Measurements from ENCODE around the gene DOP1B.
"Not testable (repeated sequence)": the region's sequence is repeated elsewhere in the genome, so short reads cannot be mapped to it uniquely, and the experiment has no call there.

DOP1B gene

DNA sequence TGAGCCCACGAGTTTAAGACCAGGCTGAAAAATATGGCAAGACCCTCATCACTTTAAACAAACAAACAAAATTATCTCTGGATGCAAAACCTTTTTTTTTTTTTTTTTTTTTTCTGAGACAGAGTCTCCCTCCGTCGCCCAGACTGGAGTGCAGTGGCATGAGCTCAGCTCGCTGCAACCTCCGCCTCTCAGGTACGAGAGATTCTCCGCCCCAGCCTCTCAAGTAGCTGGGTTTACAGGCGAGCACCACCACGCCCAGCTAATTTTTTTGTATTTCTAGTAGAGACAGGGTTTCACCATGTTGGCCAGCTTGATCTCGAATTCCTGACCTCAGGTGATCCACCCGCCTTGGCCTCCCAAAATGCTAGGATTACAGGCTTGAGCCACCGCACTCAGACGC lies 16.8 kb upstream of the DOP1B start:
- DNase-seq (ENCODE audit: low spot score): not testable (repeated sequence)

DNA sequence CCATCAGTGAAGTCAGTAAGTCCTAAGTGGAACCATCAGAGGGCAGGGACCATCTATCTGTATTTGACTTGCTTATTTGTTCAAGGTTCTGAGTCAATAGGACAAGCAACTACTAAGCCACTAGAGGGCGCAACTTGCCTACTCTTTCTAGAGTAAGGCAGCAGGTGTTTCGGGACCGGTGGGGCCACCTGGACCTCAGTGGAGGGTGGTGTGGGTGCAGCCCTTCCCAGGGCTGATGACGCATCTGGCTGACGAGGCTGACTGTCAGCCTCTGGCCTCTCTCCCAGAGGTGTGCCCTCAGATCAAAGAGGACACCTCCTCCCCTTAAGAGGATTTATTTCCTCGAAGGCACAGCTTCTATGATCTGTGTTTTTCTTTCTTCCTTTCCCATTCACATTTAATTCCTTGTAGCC lies 15.1 kb upstream of the DOP1B start:
- DNase-seq (ENCODE audit: low spot score): peak; percentile 71

DNA sequence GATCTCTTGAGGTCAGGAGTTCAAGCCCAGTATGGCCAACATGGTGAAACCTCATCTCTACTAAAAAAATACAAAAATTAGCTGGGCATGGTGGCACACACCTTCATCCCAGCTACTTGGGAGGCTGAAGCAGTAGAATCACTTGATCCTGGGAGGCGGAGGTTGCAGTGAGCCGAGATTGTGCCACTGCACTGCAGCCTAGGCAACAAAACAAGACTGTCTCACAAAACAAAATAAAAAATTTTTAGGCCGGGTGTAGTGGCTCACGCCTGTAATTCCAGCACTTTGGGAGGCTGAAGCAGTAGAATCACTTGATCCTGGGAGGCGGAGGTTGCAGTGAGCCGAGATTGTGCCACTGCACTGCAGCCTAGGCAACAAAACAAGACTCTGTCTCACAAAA lies 12.4 kb upstream of the DOP1B start:
- not testable (repeated sequence) for DNase-seq (ENCODE audit: low spot score)

DNA sequence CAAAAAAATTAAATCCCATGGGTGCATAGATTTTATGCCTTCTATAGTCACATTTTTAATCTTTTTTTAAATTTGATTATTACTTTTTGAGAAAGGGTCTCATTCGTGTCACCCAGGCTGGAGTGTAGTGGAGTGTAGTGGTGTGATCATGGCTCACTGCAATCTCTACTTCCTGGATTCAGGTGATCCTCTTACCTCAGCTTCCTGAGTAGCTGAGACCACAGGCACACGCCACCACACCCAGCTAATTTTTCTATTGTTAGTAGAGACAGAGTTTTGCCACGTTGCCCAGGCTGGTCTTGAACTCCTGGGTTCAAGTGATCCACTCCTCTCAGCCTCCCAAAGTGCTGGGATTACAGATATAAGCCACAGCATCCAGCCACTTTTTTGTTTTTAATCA lies 11.4 kb upstream of the DOP1B start:
- no peak for DNase-seq (ENCODE audit: low spot score)

DNA sequence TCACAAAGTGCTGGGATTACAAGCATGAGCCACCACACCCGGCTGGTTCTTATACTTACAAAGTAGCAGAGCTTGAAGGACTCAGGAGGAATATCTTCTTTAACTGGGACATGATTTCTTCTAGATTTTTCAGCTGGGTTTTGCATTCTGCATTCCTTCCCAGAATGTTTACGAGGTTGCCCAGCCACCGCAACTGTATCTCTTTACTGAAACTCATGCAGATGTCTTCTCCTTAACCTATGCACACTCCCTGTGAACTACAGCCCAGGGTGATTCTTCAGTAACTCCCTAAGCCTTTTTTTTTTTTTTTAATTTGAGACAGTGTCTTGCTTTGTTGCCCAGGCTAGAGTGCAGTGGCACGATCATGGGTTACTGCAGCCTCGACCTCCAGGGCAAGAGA lies 8.7 kb upstream of the DOP1B start:
- no peak for DNase-seq (ENCODE audit: low spot score)

DNA sequence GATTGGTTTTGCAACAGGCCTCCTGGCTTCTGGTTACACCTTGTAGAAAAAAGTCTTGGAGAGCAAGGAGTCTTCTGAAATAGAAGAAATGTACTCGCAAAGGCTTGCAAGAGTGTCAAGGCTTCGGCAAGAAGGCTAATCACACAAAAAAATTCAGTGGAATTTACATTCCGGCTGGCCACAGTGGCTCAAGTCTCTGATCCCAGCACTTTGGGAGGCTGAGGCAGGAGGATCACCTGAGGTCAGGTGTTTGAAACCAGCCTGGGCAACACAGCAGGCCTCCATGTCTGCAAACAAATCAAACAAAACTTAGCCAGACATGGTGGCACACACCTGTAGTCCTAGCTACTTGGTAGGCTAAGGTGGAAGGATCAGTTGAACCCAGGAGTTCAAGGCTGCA lies 7.7 kb upstream of the DOP1B start:
- DNase-seq (ENCODE audit: low spot score): no peak

DNA sequence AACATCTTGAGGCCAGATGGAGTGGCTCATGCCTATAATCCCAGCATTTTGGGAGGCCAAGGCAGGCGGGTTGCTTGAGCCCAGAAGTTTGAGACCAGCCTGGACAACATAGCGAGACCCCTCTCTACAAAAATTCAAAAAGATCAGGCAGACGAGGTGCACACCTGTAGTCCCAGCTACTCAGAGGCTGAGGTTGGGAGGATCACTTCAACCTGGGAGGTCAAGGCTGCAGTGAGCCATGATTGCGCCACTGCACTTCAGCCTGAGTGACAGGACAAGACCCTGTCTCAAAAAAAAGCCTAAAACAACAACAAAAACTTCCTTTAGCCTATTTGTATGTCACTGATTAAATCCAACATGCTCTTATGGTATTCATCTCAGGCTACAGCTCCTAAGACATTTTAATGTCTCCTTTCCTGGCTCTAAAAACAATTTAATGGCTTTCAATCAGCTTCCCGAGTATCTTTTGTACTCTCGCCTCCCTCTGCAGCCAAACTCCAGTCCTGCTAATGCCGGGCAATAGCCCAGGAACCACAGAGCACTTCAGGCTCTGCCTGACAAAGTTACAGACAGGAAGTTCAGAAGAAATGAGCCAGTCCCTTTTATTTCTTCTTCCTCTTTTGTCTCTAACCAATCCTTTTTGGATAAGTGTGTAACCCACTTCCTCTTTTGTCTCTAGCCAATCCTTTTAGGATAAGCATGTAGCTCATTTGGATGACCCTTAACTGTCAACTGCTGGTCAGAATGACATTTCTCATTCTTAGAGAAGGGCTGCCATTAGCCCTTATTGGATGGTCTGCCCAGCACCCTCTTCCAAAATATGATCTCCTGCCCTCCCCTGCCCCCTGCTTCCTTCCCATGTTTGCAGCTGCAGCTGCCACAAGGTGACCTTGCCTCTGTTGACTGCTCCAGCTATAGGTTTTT lies 6.6 kb upstream of the DOP1B start:
- no peak for DNase-seq (ENCODE audit: low spot score)

DNA sequence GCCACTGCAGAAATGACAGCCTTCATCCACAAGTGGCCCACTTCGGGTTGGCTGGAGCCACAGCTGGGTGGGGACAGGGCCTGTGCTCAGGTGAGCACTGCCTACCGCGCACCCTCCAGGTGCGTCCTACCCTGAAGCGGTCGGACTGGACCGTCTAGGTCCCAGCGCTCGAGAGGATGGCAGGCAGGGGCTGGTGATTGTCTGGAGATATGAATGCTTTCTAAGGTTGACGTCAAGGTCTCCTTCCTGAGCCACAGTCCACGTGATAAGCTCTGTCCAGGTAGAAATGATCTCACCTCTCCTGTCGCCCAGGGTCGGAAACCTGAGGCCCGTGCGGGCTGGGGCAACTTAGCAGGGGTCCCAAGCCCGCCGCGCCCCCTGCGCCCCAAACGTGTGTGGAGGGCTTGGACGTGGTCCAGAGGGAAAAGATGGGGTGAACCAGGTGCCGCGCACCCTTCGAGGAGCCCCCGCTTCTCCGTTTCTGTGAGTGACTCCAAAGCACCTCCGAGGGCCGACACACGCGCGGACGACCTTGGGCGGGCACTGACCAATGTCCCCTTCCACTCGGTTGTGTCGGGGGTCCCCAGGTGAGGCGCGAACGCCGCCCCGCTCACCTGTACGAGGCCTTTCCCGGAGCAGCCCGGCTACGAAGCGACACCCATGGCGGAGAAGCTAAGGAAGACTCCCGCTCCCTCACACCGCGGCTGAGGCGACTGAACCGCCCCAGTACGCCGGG lies 853 bp upstream of the DOP1B start:
- no peak for DNase-seq (ENCODE audit: low spot score)

DNA sequence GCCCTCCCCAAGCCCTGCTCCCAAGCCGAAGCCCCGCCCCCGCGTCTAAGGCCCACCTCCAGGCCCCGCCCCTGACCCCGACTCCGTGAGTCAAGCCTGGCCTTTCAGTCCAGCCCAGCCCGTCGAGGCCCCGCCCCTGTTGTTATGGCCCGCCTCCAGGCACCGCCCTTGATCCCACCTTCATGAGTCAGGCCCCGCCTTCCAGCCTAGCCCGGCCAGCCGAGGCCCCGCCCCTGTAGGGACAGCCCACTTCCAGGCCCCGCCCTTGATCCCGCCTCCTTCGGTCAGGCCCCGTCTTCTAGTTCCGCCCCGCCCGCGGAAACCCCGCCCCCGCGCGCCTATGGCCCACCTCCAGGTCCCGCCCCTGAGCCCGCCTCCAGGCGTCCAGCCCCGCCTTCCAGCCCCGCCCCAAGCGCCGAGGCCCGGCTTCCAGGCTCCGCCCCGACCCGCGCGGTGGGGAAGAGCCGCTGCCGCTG lies 247 bp upstream of the DOP1B start:
- DNase-seq (ENCODE audit: low spot score): peak; percentile 98

DNA sequence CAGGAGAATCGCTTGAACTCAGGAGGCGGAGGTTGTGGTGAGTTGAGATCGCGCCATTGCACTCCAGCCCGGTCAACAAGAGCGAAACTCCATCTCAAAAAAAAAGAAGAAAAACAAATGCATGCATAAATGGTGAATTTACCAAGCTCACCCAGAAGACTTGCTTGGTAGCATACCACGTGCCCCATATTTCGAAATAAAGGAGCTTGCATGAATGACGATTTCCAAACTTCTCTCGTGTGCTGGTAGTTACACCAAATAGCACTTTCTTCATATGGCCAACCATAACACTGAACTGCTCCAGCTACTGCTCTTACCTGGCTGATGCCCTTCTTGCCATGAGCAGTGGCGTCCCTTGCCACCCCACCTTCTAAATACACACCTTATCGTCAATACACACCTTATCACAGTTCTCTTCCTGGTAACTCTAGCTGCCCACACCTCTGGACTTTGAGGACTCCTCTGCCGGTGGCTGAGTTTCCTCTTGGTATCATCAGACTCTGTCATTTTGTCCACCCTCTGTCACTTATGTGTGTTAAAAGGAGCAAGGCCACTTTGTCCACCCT lies 2.8 kb downstream of the DOP1B start:
- no peak for DNase-seq (ENCODE audit: low spot score)

DNA sequence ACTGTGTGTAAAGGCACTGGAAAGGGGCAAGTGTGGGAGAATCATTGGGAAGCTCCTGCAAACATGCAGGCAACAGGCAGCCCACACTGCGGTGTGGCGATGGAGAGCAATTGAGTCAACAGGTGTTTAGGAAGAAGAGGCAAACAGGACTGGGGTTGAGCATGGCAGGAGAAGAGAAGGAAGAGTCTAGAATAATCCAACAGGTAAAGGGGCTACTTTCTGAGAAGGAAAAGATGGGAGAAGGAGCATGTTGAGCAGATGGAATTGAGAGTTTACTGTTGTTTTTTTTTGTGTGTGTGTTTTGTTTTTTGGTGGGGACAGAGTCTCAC lies 4.2 kb downstream of the DOP1B start:
- no peak for DNase-seq (ENCODE audit: low spot score)

DNA sequence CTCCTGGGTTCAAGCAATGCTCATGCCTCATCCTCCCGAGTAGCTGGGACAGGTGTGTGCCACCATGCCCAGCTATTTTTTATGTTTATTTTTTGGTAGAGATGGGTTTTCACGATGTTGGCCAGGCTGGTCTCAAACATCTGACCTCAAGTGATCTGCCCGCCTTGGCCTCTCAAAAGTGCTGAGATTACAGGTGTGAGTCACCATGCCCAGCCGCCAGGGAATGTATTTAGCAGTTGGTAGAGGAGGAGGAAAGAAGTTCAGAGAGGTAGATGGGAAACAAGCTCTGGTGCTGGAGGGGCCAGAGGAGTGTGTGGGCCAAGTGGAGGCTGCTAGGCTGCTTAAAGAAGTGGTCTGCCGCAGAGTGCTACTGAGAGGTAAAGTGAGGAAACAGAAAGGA lies 6.0 kb downstream of the DOP1B start:
- no peak for DNase-seq (ENCODE audit: low spot score)

DNA sequence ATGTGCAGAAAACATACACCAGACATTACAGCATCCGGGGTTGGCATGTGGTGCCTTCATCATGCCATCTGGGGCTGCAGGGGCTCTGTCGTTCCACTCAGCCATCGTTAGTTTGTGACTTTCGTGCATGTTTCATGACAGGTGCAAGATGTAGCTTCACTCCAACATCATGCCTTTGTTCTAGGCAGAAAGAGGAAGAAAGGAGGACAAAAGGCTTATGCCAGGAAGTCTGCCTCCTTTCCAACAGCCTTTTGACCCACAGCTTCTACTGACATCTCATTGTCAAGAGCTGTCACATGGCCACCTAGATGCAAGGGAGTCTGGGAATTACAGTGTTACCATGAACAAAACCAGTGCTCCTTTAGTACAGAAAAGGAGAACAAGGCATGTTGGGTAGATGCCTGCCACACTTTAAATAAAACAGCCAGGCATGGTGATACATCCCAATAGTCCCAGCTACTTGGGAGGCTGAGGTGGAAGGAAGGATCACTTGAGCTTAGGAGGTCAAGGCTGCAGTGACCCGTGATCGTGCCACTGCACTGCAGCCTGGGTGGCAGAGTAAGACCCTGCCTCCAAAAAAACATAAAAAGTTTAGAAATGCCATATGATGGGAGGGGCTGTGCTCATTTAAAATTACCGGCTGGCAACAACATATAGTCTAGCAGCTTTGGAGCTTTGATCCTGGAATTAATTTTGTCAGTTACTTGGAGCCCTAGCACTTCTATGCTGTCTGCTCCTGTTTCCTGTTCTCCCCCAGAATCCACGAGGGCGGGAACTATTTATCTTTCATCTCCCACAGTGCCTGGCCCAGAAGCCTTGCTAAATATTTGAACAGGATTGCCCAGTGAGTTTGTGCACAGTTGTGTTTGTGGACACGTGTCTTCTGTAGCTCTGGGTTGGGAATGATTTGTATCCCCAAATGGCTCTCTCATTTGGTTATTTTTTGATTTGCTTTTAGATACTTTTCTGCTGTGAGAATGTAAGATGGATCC lies 7.4 kb downstream of the DOP1B start:
- DNase-seq (ENCODE audit: low spot score): no peak

DNA sequence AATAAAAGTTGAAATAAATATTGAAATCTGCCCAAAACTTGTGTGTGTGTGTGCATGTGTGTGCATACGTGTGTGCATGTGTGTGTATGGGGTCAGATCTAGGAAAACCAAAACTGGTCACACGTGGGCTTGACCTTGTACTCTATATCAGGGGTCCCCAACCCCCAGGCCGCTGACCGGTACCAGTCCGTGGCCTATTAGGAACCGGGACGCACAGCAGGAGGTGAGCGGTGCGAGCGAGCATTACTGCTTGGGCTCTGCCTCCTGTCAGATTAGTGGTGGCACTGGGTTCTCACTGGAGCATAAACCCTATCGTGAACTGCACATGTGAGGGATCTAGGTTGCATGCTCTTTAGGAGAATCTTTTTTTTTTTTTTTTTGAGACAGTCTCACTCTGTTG lies 8.7 kb downstream of the DOP1B start:
- no peak for DNase-seq (ENCODE audit: low spot score)

DNA sequence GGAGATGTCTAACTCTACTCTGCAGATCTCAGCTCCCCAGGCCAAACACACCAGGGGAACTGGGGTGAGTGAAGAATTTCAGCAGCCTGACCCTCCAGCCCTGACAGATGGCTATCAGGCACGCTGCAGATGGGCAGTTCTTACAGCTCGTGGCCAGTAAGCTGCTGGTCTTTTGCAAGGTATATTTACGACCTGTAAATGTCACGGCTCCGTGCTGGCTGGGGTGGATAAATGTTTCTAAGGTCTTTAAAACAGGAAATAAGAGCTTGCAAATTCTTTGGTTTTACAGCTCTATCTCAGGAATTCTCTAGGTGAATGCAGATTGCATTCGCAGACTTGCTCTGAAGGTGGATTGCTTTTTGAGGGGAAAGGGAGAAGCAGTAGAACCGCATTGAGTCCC lies 10.1 kb downstream of the DOP1B start:
- DNase-seq (ENCODE audit: low spot score): no peak

DNA sequence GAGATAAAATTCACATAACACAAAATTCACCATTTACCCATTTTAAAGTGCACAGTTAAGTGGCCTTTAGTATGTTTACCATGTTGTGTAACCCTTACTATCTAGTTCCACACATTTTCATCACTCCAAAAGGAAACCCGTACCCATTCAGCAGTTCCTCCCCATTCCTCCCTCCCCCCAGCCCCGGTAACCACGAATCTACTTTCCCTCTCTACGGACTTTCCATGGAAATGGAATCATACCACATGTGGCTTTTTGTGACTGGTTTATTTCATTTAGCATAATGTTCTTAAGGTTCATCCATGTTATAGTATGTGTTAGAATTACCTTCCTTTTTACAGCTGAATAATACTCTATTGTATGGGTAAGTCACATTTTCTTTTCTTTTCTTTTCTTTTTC lies 10.9 kb downstream of the DOP1B start:
- DNase-seq (ENCODE audit: low spot score): no peak

DNA sequence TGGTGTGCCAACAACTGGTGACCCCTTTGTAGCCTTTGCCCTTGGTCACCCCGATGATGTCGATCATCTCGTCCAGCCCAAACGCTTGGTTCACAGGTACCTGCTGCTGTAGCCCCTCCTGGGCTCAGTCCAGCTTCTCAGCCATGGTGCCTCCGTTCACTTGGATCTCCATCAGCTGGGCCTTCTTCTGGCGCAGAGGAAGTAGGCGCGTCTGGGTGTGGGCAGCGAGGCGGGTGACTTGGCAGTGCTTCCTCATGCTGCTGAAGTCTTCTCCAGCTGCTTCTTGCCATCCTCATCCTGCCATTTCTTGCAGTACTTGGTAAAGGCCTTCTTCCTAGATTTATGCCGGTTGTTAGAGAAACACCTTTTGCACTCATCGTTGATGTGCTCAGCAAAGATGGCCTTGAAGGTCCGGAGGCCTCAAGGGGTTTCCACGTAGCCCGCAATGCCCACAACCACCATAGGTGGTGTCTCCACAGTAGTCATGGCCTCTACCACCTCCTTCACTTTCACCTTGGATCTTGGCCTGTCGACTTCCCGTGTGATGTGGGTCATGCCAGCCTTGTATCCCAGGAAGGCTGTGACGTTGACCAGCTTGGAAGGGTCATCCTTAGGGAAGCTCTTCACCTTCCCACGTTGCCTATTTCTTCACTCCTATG lies 13.0 kb downstream of the DOP1B start:
- no peak for DNase-seq (ENCODE audit: low spot score)

DNA sequence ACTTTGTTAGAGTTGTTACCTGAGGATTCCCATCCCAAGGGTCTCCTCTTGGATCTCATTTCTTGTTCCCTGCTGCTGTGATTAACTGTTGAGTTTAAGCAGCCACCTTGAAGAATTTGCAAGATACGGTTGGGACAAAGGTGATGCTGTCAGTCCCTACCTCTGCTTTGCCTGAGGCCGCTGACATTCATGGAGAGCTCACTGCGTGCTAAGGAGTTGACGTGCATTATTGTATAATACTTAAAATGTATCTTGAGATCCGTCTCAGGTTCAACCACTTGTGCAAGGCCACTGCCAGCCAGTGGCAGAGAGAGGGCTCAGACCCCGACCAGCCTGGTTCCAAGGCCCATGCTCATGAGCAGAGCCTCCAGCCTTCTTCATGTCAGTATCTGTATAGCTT lies 14.2 kb downstream of the DOP1B start:
- DNase-seq (ENCODE audit: low spot score): no peak

DNA sequence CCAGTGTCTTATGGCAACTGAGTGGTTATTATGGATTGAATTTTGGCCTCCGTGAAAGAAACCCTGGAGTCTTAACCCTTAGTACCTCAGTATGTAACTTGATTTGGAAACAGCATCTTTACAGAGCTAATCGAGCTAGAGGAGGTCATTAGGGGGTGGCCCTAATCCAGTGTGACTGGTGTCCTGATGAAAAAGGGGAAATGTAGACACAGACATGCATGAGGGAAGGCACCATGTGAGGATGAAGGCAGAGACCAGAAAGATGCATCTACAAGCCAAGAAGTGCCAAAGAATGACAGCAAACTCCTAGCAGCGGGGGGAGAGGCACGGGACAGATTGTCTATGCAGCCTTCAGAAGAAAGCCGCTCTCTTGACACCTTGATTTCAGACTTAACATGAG lies 14.7 kb downstream of the DOP1B start:
- no peak for DNase-seq (ENCODE audit: low spot score)

DNA sequence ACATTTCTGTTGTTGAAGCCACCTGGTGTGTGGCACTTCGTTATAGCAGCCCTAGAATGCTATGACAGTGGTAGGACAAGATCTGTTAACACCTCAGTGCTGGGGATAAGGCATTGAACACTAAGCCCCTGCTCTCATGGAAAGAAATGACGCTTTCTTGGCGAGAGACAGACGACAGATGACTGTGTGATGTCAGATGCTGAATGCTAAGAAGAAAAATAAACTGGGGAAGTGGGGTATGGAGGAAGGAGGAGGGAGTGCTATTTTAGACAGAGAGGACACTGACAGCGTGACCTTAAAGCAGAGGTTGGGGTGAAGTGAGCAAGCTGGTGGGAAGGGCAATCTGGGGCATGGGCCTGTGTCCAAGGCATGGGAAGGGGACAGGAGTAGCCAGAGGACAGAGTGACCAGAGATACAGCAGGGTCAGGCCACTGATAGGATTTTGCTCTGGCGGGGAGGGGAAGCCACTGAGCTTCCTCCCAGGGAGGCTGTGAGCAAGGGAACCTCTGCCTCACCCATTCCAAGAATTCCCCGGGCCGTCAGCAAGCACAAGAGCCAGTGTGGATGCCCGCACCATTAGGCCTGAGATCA lies 15.2 kb downstream of the DOP1B start:
- DNase-seq (ENCODE audit: low spot score): no peak

DNA sequence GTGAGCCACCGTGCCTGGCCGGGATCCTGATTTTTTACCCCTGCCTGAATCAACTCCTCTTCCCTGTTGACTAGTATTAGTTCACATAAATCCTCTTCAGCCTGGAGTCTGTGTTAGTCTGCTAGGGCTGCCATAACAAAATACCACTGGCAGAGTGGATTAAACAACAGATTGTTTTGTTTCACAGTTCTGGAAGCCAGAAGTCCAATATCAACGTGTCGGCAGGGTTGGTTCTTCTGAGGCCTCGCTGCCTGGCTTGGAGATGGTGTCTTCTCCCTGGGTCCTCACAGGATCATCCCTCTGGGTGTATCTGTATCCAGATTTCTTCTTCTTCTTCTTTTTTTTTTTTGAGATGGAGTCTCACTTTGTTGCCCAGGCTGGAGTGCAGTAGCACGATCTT lies 18.2 kb downstream of the DOP1B start:
- DNase-seq (ENCODE audit: low spot score): no peak

All from D341Med (cell line).